ENCODE data around the gene FAM193B. TPM values are rescaled to one million over a fixed set of nuclear protein-coding genes. Genes with fewer than 3 reads are reported as not detected.

Gene FAM193B
- total and polyA plus RNA-seq, 2 donors: 41.7 to 527 TPM

DNA sequence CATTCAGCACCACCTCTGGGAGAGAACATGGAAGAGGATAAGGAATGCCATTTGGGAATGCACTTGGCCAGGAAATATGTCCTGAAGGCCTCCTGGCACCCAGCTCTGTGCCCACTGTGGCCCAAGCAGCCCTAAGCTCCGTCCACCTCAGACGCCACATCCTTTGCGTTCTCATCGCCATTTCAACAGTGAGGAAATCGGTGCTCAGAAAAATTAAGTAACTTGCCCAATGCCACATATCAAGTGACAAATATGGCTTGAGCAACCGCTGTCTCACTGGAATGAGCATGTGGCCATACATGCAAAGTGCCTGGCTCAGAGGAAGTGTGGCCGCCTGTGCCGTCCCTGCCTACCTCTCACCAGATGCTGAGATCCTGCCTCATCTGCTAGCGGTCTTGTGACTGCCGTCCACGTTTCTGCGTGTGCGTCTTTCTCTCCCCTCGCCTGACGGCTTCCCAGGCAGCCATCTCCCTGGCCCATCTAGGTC is 43.8 kb downstream of the FAM193B start:
- WGBS: 94% methylated on average over 15 of the region's 15 CpGs
- peaks cover 50 to 57% of the 10 kb centered on the region in 2 donors for H3K36me3 ChIP-seq (ENCODE audit: control insufficient read depth in 2 of 2, insufficient read depth in 2 of 2, low read length in 1 of 2)
- peak overlapping the region; percentile 25 to 36 for H3K27ac ChIP-seq (ENCODE audit: low read depth in 1 of 2, low read length in 1 of 2)
- peaks cover 21 to 38% of the 10 kb centered on the region in 2 donors for H3K4me1 ChIP-seq (ENCODE audit: control insufficient read depth in 2 of 2, insufficient read depth in 2 of 2, low read length in 2 of 2)
- no peak overlapping the region for H3K4me3 ChIP-seq (ENCODE audit: low read length in 2 of 2)
- no peak for DNase-seq (ENCODE audit: low read depth in 6 of 9, low spot score in 9 of 9)
- H3K27me3 ChIP-seq (ENCODE audit: control insufficient read depth in 2 of 2, insufficient read depth in 1 of 2, low read length in 1 of 2): no peaks in the 10 kb centered on the region
- H3K9me3 ChIP-seq (ENCODE audit: control insufficient read depth in 2 of 2, insufficient read depth in 1 of 2, low read length in 1 of 2): peaks cover 0 to 3% of the 10 kb centered on the region in 2 donors

GRCh38 chr5:177509991-177510566 is 44.3 kb downstream of the FAM193B start:
- peak overlapping the region in 1 of 2 donors; percentile 43 for H3K27ac ChIP-seq (ENCODE audit: low read depth in 1 of 2, low read length in 1 of 2)
- H3K27me3 ChIP-seq (ENCODE audit: control insufficient read depth in 2 of 2, insufficient read depth in 1 of 2, low read length in 1 of 2): no peaks in the 10 kb centered on the region
- peaks cover 45 to 52% of the 10 kb centered on the region in 2 donors for H3K36me3 ChIP-seq (ENCODE audit: control insufficient read depth in 2 of 2, insufficient read depth in 2 of 2, low read length in 1 of 2)
- H3K9me3 ChIP-seq (ENCODE audit: control insufficient read depth in 2 of 2, insufficient read depth in 1 of 2, low read length in 1 of 2): peaks cover 0 to 3% of the 10 kb centered on the region in 2 donors
- peaks cover 17 to 38% of the 10 kb centered on the region in 2 donors for H3K4me1 ChIP-seq (ENCODE audit: control insufficient read depth in 2 of 2, insufficient read depth in 2 of 2, low read length in 2 of 2)
- 66% methylated on average over 11 of the region's 11 CpGs for WGBS
- no peak overlapping the region for H3K4me3 ChIP-seq (ENCODE audit: low read length in 2 of 2)
- peak in 1 of 9 donors; percentile 37 for DNase-seq (ENCODE audit: low read depth in 6 of 9, low spot score in 9 of 9)

GRCh38 chr5:177509381-177509951 is 44.9 kb downstream of the FAM193B start, which contains the start of gene DOK3:
Gene DOK3 (minus strand): TSS chr5:177509826. CDS start chr5:177509540, 286 bp downstream.
- Histone ChIP-seq H3K27ac (ENCODE audit: low read depth in 1 of 2, low read length in 1 of 2) (peak within 1 kb of the TSS; percentile 48 to 76), H3K27me3 (ENCODE audit: control insufficient read depth in 2 of 2, insufficient read depth in 1 of 2, low read length in 1 of 2) (no peaks in the 10 kb centered on the region), H3K4me1 (ENCODE audit: control insufficient read depth in 2 of 2, insufficient read depth in 2 of 2, low read length in 2 of 2) (peaks cover 17 to 38% of the 10 kb centered on the region in 2 donors), H3K4me3 (ENCODE audit: low read length in 2 of 2) (peak within 1 kb of the TSS; percentile 6 to 30), H3K36me3 (ENCODE audit: control insufficient read depth in 2 of 2, insufficient read depth in 2 of 2, low read length in 1 of 2) (peaks cover 39 to 48% of the 10 kb centered on the region in 2 donors), H3K9me3 (ENCODE audit: control insufficient read depth in 2 of 2, insufficient read depth in 1 of 2, low read length in 1 of 2) (peaks cover 0 to 3% of the 10 kb centered on the region in 2 donors)
- DNase-seq (ENCODE audit: low read depth in 6 of 9, low spot score in 9 of 9): peak in 1 of 9 donors; percentile 53
- WGBS: 8% methylated on average over 20 of the region's 20 CpGs

GRCh38 chr5:177508837-177509236 is 45.5 kb downstream of the FAM193B start:
- Histone ChIP-seq H3K4me1 (ENCODE audit: control insufficient read depth in 2 of 2, insufficient read depth in 2 of 2, low read length in 2 of 2) (peaks cover 17 to 38% of the 10 kb centered on the region in 2 donors), H3K36me3 (ENCODE audit: control insufficient read depth in 2 of 2, insufficient read depth in 2 of 2, low read length in 1 of 2) (peaks cover 36 to 44% of the 10 kb centered on the region in 2 donors), H3K27me3 (ENCODE audit: control insufficient read depth in 2 of 2, insufficient read depth in 1 of 2, low read length in 1 of 2) (no peaks in the 10 kb centered on the region), H3K4me3 (ENCODE audit: low read length in 2 of 2) (peak overlapping the region; percentile 6 to 30), H3K9me3 (ENCODE audit: control insufficient read depth in 2 of 2, insufficient read depth in 1 of 2, low read length in 1 of 2) (peaks cover 0 to 3% of the 10 kb centered on the region in 2 donors), H3K27ac (ENCODE audit: low read depth in 1 of 2, low read length in 1 of 2) (peak overlapping the region; percentile 48 to 76)
- peak in 1 of 9 donors; percentile 65 for DNase-seq (ENCODE audit: low read depth in 6 of 9, low spot score in 9 of 9)
- WGBS: 8% methylated on average over 8 of the region's 8 CpGs

GRCh38 chr5:177508221-177508611 is 46.1 kb downstream of the FAM193B start:
- H3K27ac ChIP-seq (ENCODE audit: low read depth in 1 of 2, low read length in 1 of 2): peak overlapping the region in 1 of 2 donors; percentile 76
- WGBS: 55% methylated on average over 26 of the region's 26 CpGs
- H3K4me1 ChIP-seq (ENCODE audit: control insufficient read depth in 2 of 2, insufficient read depth in 2 of 2, low read length in 2 of 2): peaks cover 17 to 38% of the 10 kb centered on the region in 2 donors
- peaks cover 0 to 3% of the 10 kb centered on the region in 2 donors for H3K9me3 ChIP-seq (ENCODE audit: control insufficient read depth in 2 of 2, insufficient read depth in 1 of 2, low read length in 1 of 2)
- no peak for DNase-seq (ENCODE audit: low read depth in 6 of 9, low spot score in 9 of 9)
- H3K36me3 ChIP-seq (ENCODE audit: control insufficient read depth in 2 of 2, insufficient read depth in 2 of 2, low read length in 1 of 2): peaks cover 31 to 38% of the 10 kb centered on the region in 2 donors
- no peaks in the 10 kb centered on the region for H3K27me3 ChIP-seq (ENCODE audit: control insufficient read depth in 2 of 2, insufficient read depth in 1 of 2, low read length in 1 of 2)
- no peak overlapping the region for H3K4me3 ChIP-seq (ENCODE audit: low read length in 2 of 2)

GRCh38 chr5:177507596-177508220 is 46.7 kb downstream of the FAM193B start:
- 73% methylated on average over 17 of the region's 17 CpGs for WGBS
- peaks cover 0 to 3% of the 10 kb centered on the region in 2 donors for H3K9me3 ChIP-seq (ENCODE audit: control insufficient read depth in 2 of 2, insufficient read depth in 1 of 2, low read length in 1 of 2)
- no peak for DNase-seq (ENCODE audit: low read depth in 6 of 9, low spot score in 9 of 9)
- no peaks in the 10 kb centered on the region for H3K27me3 ChIP-seq (ENCODE audit: control insufficient read depth in 2 of 2, insufficient read depth in 1 of 2, low read length in 1 of 2)
- no peak overlapping the region for H3K27ac ChIP-seq (ENCODE audit: low read depth in 1 of 2, low read length in 1 of 2)
- peaks cover 26 to 33% of the 10 kb centered on the region in 2 donors for H3K36me3 ChIP-seq (ENCODE audit: control insufficient read depth in 2 of 2, insufficient read depth in 2 of 2, low read length in 1 of 2)
- peaks cover 17 to 38% of the 10 kb centered on the region in 2 donors for H3K4me1 ChIP-seq (ENCODE audit: control insufficient read depth in 2 of 2, insufficient read depth in 2 of 2, low read length in 2 of 2)
- H3K4me3 ChIP-seq (ENCODE audit: low read length in 2 of 2): no peak overlapping the region

DNA sequence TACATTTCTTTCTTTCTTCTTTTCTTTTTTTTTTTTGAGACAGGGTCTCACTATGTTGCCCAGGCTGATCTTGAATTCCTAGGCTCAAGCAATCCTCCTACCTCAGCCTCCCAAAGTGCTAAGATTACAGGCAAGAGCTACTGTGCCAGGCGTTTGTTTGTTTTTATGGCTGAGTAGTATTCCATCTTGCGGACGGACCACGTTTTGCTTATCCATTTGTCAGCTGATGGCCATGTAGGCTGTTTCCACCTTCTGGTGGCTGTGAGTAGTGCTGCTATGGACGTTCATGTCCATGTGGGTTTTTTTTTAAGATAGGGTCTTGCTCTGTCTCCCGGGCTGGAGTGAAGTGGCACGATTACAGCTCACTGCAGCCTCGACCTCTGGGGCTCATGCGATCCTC is 47.2 kb downstream of the FAM193B start:
- Histone ChIP-seq H3K27me3 (ENCODE audit: control insufficient read depth in 2 of 2, insufficient read depth in 1 of 2, low read length in 1 of 2) (no peaks in the 10 kb centered on the region), H3K27ac (ENCODE audit: low read depth in 1 of 2, low read length in 1 of 2) (no peak overlapping the region), H3K9me3 (ENCODE audit: control insufficient read depth in 2 of 2, insufficient read depth in 1 of 2, low read length in 1 of 2) (peaks cover 0 to 3% of the 10 kb centered on the region in 2 donors), H3K4me3 (ENCODE audit: low read length in 2 of 2) (no peak overlapping the region), H3K36me3 (ENCODE audit: control insufficient read depth in 2 of 2, insufficient read depth in 2 of 2, low read length in 1 of 2) (peaks cover 21 to 28% of the 10 kb centered on the region in 2 donors), H3K4me1 (ENCODE audit: control insufficient read depth in 2 of 2, insufficient read depth in 2 of 2, low read length in 2 of 2) (peaks cover 17 to 38% of the 10 kb centered on the region in 2 donors)
- 94% methylated on average over 9 of the region's 9 CpGs for WGBS
- DNase-seq (ENCODE audit: low read depth in 6 of 9, low spot score in 9 of 9): no peak

- Histone ChIP-seq H3K4me1 (ENCODE audit: control insufficient read depth in 2 of 2, insufficient read depth in 2 of 2, low read length in 2 of 2) (peaks cover 16 to 36% of the 10 kb centered on the region in 2 donors), H3K27me3 (ENCODE audit: control insufficient read depth in 2 of 2, insufficient read depth in 1 of 2, low read length in 1 of 2) (peaks cover 0 to 5% of the 10 kb centered on the region in 2 donors), H3K36me3 (ENCODE audit: control insufficient read depth in 2 of 2, insufficient read depth in 2 of 2, low read length in 1 of 2) (peaks cover 5 to 7% of the 10 kb centered on the region in 2 donors), H3K9me3 (ENCODE audit: control insufficient read depth in 2 of 2, insufficient read depth in 1 of 2, low read length in 1 of 2) (peaks cover 0 to 3% of the 10 kb centered on the region in 2 donors), H3K27ac (ENCODE audit: low read depth in 1 of 2, low read length in 1 of 2) (no peak overlapping the region), H3K4me3 (ENCODE audit: low read length in 2 of 2) (no peak overlapping the region)
- no peak for DNase-seq (ENCODE audit: low read depth in 6 of 9, low spot score in 9 of 9)
- 99% methylated on average over 4 of the region's 4 CpGs for WGBS
These were observed 49.3 kb downstream of the FAM193B start for GRCh38 chr5:177505075-177505474.
